Endothelial cell of umbilical vein (primary cell): Measurements from ENCODE around the gene PRKRIP1. TPM values are rescaled to one million over a fixed set of nuclear protein-coding genes. Genes with fewer than 3 reads are reported as not detected.
"Not testable (repeated sequence)": the region's sequence is repeated elsewhere in the genome, so short reads cannot be mapped to it uniquely, and the experiment has no call there.

Experiments
- BruUV-seq: library from RNA; stranded (reverse); fragments of 400-500 nt; replicated peaks from 2 replicates; lab custom pipeline; 2021; lab: Mats Ljungman, UMichigan
- CTCF ChIA-PET: fragments of 300-600, 350-600 bp; sonication (Branson Sonifier 250); formaldehyde crosslinking; loops from one replicate; lab custom pipeline; 2021; ENCODE audit warnings: antibody characterized with exemption, inconsistent platforms; lab: Charles Lee
- POLR2A ChIA-PET: fragments of 300-600, 350-600 bp; sonication (Branson Sonifier 250); formaldehyde crosslinking; loops from one replicate; lab custom pipeline; 2021; ENCODE audit warnings: antibody characterized with exemption, inconsistent platforms; lab: Charles Lee
- DNase-seq: peaks from one replicate; pipeline ENCODE4 v3.0.0-alpha.2; 2011; ENCODE audit warnings: low read depth, low spot score
- FAIRE-seq: peaks from 2 replicates; lab custom pipeline; 2011; peaks lifted over from hg19 to GRCh38; lab: Jason Lieb, UNC
- H2AFZ ChIP-seq: 2 replicates; pipeline ENCODE4 v1.6.0; 2012; ENCODE audit warnings: low read depth, low read length, control low read depth, inconsistent platforms
- H3K27ac ChIP-seq: 2 replicates; pipeline ENCODE4 v1.5.1; 2011; ENCODE audit warnings: low read depth, mild to moderate bottlenecking, control low read depth, low read length, moderate library complexity; ENCODE audit not compliant: insufficient read depth
- H3K27me3 ChIP-seq, 2 experiments: 2 replicates each; pipeline versions ENCODE4 v1.6.0 to v1.6.1; 2011; ENCODE audit warnings: low read length in 2 of 2, mixed read lengths in 1 of 2; ENCODE audit not compliant: control insufficient read depth in 2 of 2, insufficient read depth in 2 of 2
- H3K36me3 ChIP-seq, 2 experiments: 2 replicates in 1 of 2; 3 replicates in 1 of 2; pipeline ENCODE4 v1.5.1; 2011; ENCODE audit warnings: low read length in 2 of 2, mild to moderate bottlenecking in 1 of 2, moderate library complexity in 1 of 2; ENCODE audit not compliant: control insufficient read depth in 2 of 2, insufficient read depth in 2 of 2; ENCODE audit errors: extremely low read depth in 1 of 2
- H3K4me1 ChIP-seq: 3 replicates; pipeline ENCODE4 v1.5.1; 2011; ENCODE audit warnings: mild to moderate bottlenecking, low read length; ENCODE audit not compliant: control insufficient read depth, insufficient read depth; ENCODE audit errors: extremely low read depth
- H3K4me2 ChIP-seq: 2 replicates; pipeline ENCODE4 v1.6.1; 2011; ENCODE audit warnings: low read length, control low read depth, mixed read lengths; ENCODE audit not compliant: insufficient read depth
- H3K4me3 ChIP-seq, 3 experiments: fragments of 200-600 bp in 1 of 3; sonication (generic), shearing (Covaris generic) in 1 of 3; replicated peaks in 1 of 3; 2 replicates each; pipeline ENCODE4 v1.5.1; 2011 to 2016; ENCODE audit warnings: control low read depth in 3 of 3, low read length in 3 of 3, mild to moderate bottlenecking in 2 of 3, inconsistent platforms in 1 of 3, low read depth in 1 of 3, moderate library complexity in 1 of 3; ENCODE audit not compliant: insufficient read depth in 1 of 3
- H3K79me2 ChIP-seq: 2 replicates; pipeline ENCODE4 v1.6.0; 2012; ENCODE audit warnings: low read length, inconsistent platforms; ENCODE audit not compliant: control insufficient read depth, insufficient read depth
- H3K9ac ChIP-seq: replicated peaks from 2 replicates; pipeline ENCODE3; 2011; ENCODE audit warnings: low read length, control low read depth; ENCODE audit not compliant: insufficient read depth; ENCODE audit errors: extremely low read depth
- H3K9me1 ChIP-seq: replicated peaks from 3 replicates; pipeline ENCODE4 v1.6.0; 2011; ENCODE audit warnings: mild to moderate bottlenecking, low read length; ENCODE audit not compliant: control insufficient read depth, insufficient read depth; ENCODE audit errors: extremely low read depth
- H3K9me3 ChIP-seq: replicated peaks from 2 replicates; pipeline ENCODE4 v1.5.1; 2012; ENCODE audit warnings: low read length, inconsistent platforms; ENCODE audit not compliant: control insufficient read depth, insufficient read depth
- H4K20me1 ChIP-seq: replicated peaks from 2 replicates; pipeline ENCODE3; 2011; ENCODE audit warnings: mild to moderate bottlenecking, low read length; ENCODE audit not compliant: control insufficient read depth, insufficient read depth; ENCODE audit errors: extremely low read depth
- FOS ChIP-seq: IDR thresholded peaks from 2 replicates; pipeline ENCODE4 v1.6.1; 2011; ENCODE audit warnings: mild to moderate bottlenecking, low read length, moderate library complexity, borderline replicate concordance; ENCODE audit not compliant: insufficient read depth
- dilution Hi-C: fragments of 300-500 bp; cut with MboI; formaldehyde crosslinking; loops from one replicate; pipeline ENCODE4 v1.15.0; 2019; ENCODE audit warnings: low sequenced_read_pairs; ENCODE audit not compliant: extremely low pct_ligation_motif_present
- intact Hi-C: fragments of 100-400 bp; cut with micrococcal nuclease; formaldehyde crosslinking; loops from one replicate; pipeline ENCODE4 v1.10.0; 2022
- polyA plus RNA-seq, 4 experiments: library from polyadenylated mRNA; depleted of rRNA in 3 of 4; stranded (reverse) in 3 of 4; unstranded in 1 of 4; fragments of >200 nt; gene quantifications; 2 replicates each; pipeline versions ENCODE4 v1.2.1 to v1.2.3, GENCODE V29; 2011 to 2012; ENCODE audit warnings: missing spikeins in 1 of 4
- total RNA-seq: library from RNA; stranded (reverse); gene quantifications from 2 replicates; pipeline ENCODE4 v1.2.3, GENCODE V29; 2021
- TF ChIP-seq, protein P1 (sequence below): IDR thresholded peaks from 2 replicates; pipeline ENCODE4 v1.6.1; 2011; ENCODE audit not compliant: insufficient read depth, insufficient read length

PRKRIP1 gene
- total and polyA plus RNA-seq, 2 donors (not counting 3 experiments of a cell fraction or from before 2014, with no cell fraction given) = 16.1 to 26.1 TPM

DNA sequence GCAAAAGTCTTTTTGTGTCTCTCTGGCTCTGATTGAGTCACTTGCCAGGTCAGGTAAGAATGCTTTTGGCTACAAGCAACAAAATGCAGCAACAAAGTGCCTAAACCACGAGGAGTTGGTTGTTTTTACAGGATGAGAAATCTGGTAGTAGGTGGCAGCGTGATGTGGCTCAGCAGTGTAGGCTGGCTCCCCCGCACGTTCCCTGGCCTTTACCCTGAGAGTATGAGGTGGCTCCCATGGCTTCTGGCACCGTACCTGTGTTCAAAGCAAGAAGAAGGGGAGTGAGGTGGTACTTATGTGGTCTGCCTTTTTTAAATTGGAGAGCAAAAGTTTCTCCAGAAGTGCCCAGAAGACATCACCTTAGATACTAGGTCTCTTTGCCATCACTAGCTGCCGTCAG, 11.7 kb downstream of the PRKRIP1 start:
- Histone ChIP-seq H3K27me3 (no peaks in the 10 kb centered on the region), H4K20me1 (no peaks in the 10 kb centered on the region), H2AFZ (no peak overlapping the region), H3K79me2 (no peaks in the 10 kb centered on the region), H3K4me3 (no peak overlapping the region), H3K4me1 (no peaks in the 10 kb centered on the region), H3K9me3 (no peaks in the 10 kb centered on the region), H3K9ac (no peak overlapping the region), H3K36me3 (peaks cover 13 to 34% of the 10 kb centered on the region in 2 experiments), H3K27ac (no peak overlapping the region), H3K9me1 (no peaks in the 10 kb centered on the region), H3K4me2 (no peak overlapping the region)
- dilution Hi-C loops = no loop called here
- no peak for DNase-seq
- FAIRE-seq = no peak
- TF ChIP-seq, protein P1, sequence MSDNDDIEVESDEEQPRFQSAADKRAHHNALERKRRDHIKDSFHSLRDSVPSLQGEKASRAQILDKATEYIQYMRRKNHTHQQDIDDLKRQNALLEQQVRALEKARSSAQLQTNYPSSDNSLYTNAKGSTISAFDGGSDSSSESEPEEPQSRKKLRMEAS = no peak
- no peak for TF ChIP-seq FOS
- CTCF ChIA-PET = interaction anchor here (0.5 to 0.6 kb wide), 2 partner anchors 35 to 1697 kb away, joined by 3 to 4 read pairs; no protein-coding TSS in a partner anchor
- POLR2A ChIA-PET = no interaction called here
- BruUV-seq = no TSS peak
- intact Hi-C loops = no loop called here

DNA sequence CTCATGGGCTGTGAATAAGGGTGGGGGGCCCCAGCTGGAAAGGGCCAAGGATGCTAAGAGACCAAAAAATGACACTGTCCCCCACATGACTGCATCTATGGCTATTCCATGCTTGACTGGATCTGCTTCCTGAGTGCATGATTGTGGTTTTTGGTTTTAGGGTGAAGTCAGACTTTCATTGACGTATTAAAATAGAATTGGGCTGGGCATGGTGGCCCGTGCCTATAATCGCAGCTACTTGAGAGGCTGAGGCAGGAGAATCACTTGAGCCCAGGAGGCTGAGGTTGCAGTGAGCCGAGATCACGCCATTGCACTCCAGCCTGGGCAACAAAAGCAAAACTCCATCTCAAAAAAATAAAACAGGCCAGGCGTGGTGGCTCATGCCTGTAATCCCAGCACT, 12.4 kb downstream of the PRKRIP1 start:
- H3K36me3 ChIP-seq = peaks cover 13 to 34% of the 10 kb centered on the region in 2 experiments
- DNase-seq, H3K4me2 ChIP-seq, H3K4me3 ChIP-seq, FAIRE-seq, H3K79me2 ChIP-seq, H2AFZ ChIP-seq, H4K20me1 ChIP-seq, H3K9me1 ChIP-seq, intact Hi-C loops, H3K9ac ChIP-seq, H3K27ac ChIP-seq, POLR2A ChIA-PET, H3K9me3 ChIP-seq, H3K27me3 ChIP-seq, BruUV-seq, dilution Hi-C loops, H3K4me1 ChIP-seq: not testable (repeated sequence)
- CTCF ChIA-PET = interaction anchor here (0.5 to 0.6 kb wide), 2 partner anchors 34 to 1697 kb away, joined by 3 to 4 read pairs; no protein-coding TSS in a partner anchor
